COR-L47 (cell line): ENCODE measurements around the gene PBX1.
A peak's percentile ranks its signal among the peaks of the same experiment; 100 is the strongest.

Source experiments
- DNase-seq: peaks from one replicate; lab custom pipeline; 2025; lab: John Stamatoyannopoulos, UW

PBX1 gene

GRCh38 chr1:164781972-164782371 lies 223.0 kb downstream of the PBX1 start:
- DNase-seq = no peak

- DNase-seq = no peak
Observed at GRCh38 chr1:164783778-164784555, 225.0 kb downstream of the PBX1 start.

- no peak for DNase-seq
Observed at GRCh38 chr1:164784960-164785359, 226.0 kb downstream of the PBX1 start.

GRCh38 chr1:164785841-164786534 lies 227.0 kb downstream of the PBX1 start:
- no peak for DNase-seq

- peak; percentile 87 for DNase-seq
Observed at GRCh38 chr1:164786980-164787833, 228.2 kb downstream of the PBX1 start.

GRCh38 chr1:164787834-164788231 lies 228.8 kb downstream of the PBX1 start:
- DNase-seq = peak; percentile 57

GRCh38 chr1:164790081-164790480 lies 231.1 kb downstream of the PBX1 start:
- DNase-seq = no peak

GRCh38 chr1:164792410-164793004 lies 233.5 kb downstream of the PBX1 start:
- DNase-seq = no peak

GRCh38 chr1:164794356-164794755 lies 235.4 kb downstream of the PBX1 start:
- no peak for DNase-seq

- no peak for DNase-seq
Observed at GRCh38 chr1:164796916-164797315, 237.9 kb downstream of the PBX1 start.

GRCh38 chr1:164801246-164801731 lies 242.3 kb downstream of the PBX1 start:
- DNase-seq = peak; percentile 11

GRCh38 chr1:164801791-164802502 lies 243.0 kb downstream of the PBX1 start:
- no peak for DNase-seq

GRCh38 chr1:164802529-164803282 lies 243.7 kb downstream of the PBX1 start:
- DNase-seq = no peak

- no peak for DNase-seq
Observed at GRCh38 chr1:164803366-164803765, 244.4 kb downstream of the PBX1 start.

GRCh38 chr1:164804366-164804765 lies 245.4 kb downstream of the PBX1 start:
- DNase-seq = no peak

GRCh38 chr1:164805399-164805798 lies 246.4 kb downstream of the PBX1 start:
- no peak for DNase-seq

- no peak for DNase-seq
Observed at GRCh38 chr1:164806531-164806930, 247.5 kb downstream of the PBX1 start.

- no peak for DNase-seq
Observed at GRCh38 chr1:164813776-164814175, 254.8 kb downstream of the PBX1 start.

- no peak for DNase-seq
Observed at GRCh38 chr1:164821648-164822047, 262.7 kb downstream of the PBX1 start.

- DNase-seq = no peak
Observed at GRCh38 chr1:164823486-164824279, 264.7 kb downstream of the PBX1 start.
